Ramos (cell line): ENCODE results near the gene MUC6.

Source experiments
- in situ Hi-C: fragments of 300-500 bp; cut with MboI; formaldehyde crosslinking; loops from one replicate; pipeline ENCODE4 v1.14.3; 2022; ENCODE audit warnings: low sequenced_read_pairs; ENCODE audit not compliant: unreplicated experiment

MUC6 gene

DNA sequence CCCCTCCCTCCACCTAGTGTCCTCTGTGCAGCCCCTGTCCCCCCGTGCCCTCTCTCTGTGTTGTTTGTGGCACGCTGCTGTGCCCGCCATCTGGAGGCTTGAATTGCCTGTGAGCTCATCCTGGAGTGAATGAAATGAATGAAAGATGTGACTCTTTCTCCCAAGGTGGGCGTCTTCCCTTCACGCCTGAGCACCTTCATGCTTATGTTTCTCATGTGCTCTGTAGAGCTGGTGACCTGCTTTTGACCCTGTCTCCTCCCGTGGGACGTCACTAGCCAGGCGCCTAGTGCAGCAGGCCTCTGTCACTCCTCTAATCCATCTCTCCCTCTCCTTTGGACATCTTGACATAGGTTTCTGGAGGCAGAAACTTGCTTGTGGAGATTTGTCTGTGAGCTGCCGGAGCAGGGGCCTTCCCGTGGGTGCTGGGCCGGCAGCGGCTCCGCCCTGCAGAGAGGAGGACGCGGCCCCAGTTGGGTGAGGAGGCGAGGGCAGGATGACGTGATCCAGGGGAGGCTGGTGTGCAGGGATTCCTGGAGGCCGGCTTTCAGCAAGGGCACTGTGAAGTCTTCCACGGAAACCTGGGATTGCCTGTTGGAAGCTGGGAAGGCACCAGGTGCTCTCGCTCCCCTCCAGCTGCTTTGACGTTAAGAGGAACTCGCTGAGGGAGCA, 40.6 kb downstream of the MUC6 start:
- in situ Hi-C loops = no loop called here

DNA sequence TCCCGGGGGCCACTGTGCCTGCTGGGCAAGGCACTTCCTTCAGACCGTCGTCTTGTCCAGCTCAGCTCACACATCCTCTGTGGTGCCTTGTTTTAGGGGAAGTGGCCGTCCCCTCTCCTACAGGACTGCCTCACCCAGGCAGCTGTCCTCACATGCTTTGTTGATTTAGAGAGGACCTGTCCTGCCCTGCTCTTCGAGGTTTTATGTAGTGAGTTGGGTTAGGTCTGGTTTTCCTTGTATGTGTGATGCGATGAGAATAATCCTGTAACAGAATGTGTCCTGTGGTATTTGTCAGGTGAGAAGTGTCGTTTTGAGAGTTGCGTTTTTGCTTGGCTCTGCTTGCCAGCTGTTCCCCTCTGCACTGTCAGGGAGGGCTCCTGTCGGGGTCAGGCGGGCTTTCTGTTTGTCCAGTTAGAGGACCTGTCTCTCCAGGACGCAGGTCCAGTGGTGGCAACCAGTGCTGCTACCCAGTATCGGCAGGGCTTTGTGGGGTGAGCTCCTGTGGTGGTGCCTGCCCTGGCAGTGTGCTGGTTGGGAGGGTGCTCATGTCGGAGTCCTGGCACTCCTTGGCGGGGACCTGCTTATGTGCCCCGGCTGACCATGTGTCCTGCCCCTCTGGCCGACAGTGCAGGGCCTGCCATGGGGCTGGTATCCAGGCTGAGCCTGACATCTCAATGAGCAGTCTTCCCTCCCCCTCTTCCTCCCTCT, 41.3 kb downstream of the MUC6 start:
- in situ Hi-C loops = no loop called here

DNA sequence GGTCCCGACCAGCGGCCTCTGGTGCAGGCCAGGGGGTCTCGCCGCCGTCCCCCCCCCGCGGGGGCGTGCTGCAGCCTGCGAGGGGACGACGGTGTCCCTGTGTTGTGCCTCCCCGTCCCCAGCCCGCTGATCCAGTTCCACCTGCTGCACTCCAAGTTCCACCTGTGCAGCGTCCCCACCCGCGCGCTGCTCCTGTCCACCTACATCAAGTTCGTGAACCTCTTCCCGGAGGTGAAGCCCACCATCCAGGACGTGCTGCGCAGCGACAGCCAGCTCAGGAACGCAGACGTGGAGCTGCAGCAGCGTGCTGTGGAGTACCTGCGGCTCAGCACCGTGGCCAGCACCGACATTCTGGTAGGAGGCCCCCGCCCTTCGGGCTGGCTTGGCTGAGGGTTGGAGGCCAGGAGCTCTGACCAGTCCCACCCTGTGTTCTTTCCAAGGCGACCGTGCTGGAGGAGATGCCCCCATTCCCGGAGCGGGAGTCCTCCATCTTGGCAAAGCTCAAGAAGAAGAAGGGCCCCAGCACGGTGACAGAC, 42.8 kb downstream of the MUC6 start:
- in situ Hi-C loops = no loop called here

DNA sequence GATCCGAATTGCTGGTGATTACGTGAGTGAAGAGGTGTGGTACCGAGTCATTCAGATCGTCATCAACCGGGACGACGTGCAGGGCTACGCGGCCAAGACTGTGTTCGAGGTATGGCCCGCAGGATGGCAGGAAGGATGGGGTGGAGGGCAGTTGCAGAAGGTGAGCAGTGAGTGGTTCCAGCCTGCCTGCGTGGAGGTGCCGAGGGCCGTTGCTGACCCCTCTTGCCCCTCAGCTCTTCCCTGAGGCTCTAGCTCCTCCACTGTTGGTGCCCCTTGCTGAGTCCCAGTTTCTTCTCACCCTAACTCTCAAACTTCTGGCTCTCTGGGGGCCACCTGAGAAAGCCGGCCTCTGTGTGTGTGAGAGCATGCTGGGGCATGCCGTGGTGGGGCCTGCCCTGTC, 43.9 kb downstream of the MUC6 start:
- in situ Hi-C loops = no loop called here

DNA sequence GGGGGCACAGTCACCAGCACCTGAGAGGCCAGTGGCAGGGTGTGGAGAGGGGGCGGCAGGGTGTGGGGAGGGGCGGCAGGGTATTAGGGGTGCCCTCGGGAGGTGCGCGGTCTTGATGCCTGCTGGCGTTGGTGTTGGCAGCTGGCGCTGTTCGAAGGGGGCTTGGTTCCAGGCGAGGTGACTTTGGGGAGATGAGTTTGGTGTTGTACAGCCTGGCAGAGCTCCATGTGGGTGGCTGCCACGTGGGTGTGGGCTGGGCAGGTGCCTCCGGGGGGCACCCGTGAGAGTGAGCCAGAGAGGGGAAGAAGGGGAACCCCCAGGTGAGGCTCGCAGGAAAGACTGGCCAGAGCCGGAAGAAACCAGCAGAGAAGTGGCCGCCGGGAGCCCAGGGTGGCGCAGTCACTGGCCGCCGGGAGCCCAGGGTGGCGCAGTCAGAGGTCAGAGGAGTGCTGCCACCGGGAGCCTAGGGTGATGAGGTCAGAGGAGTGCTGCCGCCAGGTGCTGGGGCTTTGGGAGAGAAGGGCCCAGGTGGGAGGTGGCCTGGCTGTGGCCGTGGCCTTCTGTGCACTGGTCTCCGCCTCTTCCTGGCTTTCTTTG, 44.7 kb downstream of the MUC6 start:
- in situ Hi-C loops = no loop called here

DNA sequence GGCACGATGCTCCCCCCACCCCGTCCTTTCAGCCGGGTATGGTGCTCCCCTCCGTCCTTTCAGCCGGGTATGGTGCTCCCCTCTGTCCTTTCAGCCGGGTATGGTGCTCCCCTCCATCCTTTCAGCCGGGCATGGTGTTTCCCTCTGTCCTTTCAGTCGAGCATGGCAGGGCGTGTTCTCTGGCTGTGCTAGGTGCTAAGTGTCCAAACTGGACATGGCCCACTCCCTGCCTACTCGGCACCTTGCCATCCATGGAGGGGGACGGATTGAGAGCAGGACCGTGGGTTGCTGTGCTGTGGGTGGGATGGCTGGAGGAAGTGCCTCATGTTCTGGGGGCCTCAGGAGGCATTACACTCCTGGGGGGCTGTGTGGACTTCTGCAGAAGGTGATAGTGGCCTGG, 45.5 kb downstream of the MUC6 start:
- in situ Hi-C loops = no loop called here

DNA sequence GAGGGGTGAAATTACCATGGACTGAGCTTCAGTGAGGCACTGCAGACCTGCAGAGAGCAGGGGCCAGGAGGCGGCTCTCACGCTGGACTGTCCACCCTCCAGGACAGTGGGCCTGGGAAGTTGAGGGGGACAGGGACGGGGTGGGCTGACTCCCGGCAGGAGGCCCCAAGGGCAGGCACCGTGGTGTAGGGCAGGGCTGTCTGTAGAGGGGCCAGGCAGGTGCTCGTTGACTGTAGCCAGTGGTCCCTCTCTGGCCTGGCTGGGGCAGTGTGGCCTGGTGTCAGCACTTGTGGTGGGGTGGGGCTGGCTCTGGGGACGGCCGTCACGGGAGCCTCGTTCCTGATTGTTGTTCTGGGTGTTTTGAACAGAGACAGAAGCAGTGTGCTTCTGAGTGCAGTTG, 46.4 kb downstream of the MUC6 start:
- in situ Hi-C loops = no loop called here

DNA sequence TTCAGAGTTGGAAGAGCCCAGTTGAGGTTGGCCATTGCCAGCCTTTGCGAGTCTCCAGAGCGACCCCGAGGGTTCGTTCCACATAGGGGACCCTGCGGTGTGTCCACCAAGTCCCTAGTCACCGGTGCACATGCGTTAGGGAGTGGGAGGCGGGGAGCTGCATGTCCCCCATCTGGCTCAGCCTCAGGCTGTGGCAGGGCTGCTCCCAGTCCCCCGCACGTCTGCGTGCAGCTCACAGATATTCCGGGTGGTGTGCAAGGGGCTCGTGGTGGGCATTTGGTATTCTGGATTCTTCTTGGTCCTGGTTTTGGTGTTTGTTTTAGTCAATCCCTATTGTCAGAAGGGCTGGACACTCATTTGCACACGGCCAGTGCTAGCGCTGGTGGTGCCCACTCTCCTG, 48.8 kb downstream of the MUC6 start:
- in situ Hi-C loops = no loop called here

DNA sequence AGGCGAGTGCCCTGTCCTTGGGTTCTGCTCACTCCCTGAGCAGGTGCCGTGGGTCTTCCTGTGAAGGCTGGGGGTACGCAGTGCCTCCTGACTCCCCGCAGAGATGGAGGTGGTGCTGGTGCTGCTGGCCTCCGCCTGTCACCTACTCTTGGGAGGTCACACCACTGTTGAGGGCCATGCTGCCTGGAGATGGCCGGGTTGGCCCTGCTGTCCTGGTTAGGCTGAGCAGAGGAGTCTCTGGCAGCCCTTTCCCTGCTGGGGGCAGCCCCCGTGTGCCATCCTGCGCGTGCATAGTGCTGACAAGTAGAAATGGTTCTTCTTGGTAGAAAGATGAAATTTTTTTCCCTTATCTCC, 49.6 kb downstream of the MUC6 start:
- in situ Hi-C loops = no loop called here

DNA sequence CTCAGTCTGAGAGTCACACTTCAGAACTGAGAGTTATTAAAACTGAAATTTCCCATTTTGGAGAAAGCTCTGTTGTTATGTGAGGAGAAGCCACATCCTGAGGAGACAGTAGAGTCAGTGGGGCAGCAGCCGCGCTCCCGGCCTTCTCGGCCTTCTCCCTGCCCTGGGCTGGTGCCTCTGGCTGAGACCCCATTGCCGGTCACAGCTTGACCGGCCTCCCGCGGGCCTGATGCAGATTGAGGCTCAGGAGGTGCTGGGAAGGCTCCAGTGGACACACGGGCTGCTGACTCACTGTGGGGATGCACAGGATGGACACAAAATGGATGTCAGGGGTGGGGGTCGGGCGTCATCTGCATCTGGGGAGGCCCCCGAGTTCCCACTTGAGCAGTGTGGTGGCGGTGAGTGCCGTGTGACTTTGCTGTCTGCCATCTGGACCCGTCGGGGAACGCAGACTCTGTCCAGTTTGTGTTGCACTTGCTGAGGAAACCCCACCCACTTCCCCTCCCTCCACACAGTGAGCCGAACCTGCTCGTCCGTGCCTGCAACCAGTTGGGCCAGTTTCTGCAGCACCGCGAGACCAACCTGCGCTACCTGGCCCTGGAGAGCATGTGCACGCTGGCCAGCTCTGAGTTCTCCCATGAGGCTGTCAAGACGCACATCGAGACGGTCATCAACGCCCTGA, 50.1 kb downstream of the MUC6 start:
- in situ Hi-C loops = no loop called here

DNA sequence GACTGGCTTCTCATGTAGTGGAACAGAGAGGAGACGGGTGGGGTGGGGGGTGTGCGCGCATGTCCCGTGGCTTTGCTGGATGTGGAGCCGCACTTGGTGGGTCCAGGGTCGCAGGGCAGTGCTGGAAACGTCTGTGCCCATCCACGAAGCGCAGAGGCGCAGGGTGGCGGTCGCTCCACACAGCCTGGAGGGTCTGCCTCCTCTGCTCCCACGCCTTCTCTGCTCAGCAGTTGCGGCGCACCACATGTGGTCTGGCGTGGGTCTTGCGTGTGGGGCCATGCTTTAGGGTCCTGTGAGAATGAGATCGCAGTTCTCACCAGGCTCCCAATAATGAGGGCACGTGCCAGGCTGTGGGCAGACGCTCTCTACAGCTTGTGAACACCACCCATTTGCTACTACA, 50.7 kb downstream of the MUC6 start:
- in situ Hi-C loops = no loop called here

DNA sequence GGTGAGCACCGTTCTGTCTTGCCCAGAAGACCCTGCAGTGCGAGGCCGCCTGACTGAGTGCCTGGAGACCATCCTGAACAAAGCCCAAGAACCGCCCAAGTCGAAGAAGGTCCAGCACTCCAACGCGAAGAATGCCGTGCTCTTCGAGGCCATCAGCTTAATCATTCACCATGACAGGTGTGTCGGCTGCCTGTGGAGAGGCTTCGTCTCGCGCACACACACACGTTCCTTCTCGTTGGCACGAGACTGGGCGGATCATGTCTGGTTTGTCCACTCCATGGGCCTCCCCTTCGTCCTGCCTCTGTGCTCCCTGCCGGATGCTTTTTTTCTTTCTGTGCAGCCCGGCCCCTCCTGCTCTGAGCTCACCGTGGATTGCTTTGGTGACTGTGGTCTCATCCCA, 51.1 kb downstream of the MUC6 start:
- in situ Hi-C loops = no loop called here

DNA sequence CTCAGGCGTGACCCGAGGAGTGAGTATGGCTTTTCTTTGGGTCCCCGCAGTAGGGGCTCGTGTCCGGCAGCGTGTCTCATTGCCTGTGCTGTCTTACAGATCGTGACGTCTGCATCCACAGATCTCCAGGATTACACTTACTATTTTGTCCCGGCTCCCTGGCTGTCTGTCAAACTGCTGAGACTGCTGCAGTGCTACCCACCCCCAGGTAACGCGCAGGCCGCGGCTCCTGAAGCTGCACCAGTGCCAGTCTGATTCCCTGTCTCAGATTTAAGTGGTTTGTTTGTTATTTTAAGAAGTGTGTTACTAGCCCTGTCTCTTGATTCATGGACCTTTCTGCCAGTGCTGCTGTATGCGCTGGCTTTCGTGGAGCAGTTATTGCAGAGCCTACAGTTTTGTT, 52.0 kb downstream of the MUC6 start:
- in situ Hi-C loops = no loop called here

DNA sequence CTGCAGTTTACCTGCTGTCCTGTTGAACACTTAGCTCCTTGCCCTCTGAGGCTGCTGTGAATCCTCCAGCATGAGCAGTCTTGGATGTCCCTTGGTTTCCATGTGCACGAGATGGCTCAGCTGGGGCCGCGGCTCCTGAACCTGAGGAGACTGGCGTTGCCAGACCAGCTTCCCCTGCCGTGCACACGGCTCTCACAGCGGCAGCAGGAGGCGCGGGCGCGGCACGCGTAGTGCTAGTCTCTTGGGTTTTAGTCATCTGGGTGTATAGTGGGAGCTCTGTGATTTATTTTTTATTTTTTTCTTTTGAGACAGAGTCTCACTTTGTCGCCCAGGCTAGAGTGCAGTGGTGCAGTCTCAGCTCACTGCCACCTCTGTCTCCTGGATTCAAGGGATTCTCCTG, 54.8 kb downstream of the MUC6 start:
- in situ Hi-C loops = no loop called here

DNA sequence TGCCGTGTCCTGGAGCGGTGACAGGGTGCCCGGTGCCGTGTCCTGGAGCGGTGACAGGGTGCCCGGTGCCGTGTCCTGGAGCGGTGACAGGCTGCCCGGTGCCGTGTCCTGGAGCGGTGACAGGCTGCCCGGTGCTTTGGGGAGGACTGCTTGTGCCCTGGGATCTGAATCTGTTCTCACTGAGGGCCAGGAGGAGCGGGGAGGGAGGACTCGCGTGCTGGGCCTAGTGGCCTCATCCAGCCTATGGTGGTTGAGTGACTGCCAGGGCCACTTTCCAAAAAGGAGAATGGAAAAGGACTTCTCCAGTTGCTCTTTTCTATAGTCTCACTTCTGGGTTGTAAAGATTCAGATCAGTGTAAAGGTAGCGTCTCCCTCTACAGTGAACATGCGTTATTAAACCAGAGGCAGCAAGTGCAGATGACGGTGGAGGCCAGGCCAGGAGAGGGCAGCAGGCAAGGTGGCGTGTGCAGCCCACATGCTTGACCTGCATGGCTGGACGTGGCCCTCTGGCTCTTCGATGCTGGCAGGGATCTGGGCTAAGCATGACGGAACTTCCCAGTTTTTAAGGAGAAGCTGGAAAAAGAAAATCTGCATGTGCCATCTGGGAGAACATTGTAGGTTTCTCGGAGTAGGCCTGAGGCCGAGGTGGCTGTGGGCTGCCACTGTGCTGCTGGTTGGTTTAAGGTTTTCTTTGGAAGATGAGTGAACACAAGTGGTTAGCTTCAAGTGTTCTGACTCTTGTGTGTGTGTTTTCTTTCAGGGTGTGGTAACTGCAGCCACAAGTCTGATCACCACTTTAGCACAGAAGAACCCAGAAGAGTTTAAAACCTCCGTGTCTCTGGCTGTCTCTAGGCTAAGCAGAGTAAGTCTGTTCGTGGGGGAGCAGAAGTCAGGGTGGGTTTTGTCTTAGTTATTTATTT, 55.8 kb downstream of the MUC6 start:
- in situ Hi-C loops = no loop called here

DNA sequence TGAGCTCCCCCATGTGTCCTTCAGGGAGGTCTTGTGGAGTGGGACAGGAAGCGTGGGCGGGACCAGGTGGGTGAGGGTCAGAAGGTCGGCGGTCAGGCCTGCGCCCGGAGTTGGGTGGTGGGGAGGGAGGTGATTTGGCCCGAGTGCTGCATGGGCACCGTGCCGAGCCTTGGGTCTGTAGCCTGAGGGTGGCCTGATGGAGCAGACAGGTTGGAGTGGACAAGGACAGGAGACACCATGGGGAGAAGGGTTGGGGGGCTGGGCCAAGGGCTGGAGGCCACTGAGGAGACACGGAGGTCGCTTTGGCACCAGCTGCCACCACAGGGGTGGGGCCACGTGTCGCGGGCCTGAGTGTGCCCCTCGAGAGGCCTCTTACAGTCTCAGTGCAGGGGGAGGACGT, 57.7 kb downstream of the MUC6 start:
- in situ Hi-C loops = no loop called here

DNA sequence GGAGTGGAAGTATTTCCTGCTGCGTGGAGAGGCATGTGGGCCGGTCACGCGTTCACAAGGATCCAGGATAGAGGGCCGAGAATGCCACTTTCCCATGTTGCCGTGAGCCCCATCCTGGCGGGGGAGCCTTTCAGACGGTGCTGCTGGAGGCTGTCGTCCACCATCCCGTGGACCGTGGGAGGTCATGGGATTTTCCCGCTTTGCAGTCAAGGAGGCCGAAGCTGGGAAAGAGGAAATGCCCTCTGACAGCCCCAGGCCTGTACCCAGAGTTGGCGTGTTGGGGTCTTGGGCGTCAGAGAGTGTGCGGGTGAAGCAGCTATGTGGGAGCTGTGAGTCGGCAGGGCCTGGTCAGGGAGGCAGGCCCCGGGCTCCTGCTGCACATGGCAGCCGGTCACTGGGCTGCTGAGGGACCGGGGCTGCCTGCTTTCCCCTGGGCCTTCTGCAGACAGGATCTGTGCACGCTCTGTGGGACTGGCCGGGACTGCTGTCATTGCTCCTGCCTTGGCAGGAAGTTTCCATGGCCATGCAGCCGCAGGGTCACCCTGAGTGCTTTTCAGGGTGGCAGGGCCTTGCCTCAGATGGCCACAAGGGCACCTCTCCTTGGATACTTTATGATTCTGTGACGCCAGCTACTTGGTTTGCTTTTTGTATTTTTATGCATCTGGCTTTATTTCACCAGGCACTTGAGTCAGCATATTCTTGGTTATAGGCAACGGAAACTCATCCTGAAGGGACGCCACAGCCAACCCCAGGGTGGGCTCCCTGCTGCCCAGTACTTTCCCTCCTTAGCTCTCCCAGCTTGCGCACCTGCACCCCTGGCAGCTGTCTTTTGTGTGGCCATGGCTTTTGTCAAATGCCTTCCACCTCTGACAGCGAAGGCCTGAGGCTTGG, 58.4 kb downstream of the MUC6 start:
- in situ Hi-C loops = no loop called here

DNA sequence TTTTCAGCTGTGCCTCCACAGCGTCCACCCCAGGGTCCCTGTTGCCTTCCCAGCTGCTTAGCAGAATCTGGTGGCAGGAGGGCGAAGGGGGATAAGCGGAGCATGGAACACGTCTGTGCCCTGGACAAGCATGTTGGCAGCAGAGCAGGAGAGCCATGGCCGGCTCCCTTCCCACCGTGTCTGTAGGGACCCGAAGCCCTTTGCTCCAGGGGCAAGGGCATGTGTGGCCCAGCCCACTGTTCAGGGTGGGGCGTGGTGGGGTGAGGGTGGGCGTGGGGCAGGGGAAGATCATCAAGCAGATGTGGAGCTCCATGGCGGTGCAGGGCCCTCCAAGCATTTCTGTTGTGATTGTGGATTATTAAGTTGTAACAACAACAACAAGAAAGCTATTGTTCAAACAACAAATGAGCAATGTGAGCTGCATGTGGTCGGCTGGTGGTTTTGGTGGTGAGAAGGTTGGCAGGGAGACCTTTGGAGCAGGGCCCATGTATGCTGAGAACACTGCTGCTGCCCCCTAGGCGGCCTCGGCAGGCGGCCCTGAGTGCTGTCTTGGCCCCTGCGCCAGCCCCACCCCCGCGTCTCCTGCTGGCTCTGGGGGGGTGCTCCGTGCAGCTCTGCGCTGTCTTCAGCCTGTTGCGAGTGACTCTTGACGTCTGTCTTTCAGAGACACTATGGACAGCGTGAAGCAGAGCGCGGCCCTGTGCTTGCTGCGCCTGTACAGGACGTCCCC, 59.9 kb downstream of the MUC6 start:
- in situ Hi-C loops = no loop called here
